Kidney epithelial cell (primary cell): ENCODE results near the gene FAM163B. TPM values are rescaled to one million over a fixed set of nuclear protein-coding genes. Genes with fewer than 3 reads are reported as not detected.

Experiments used
- DNase-seq: peaks from one replicate; pipeline ENCODE4 v3.0.0-alpha.2; 2010; ENCODE audit warnings: low read depth
- H3K27me3 ChIP-seq: 2 replicates; pipeline ENCODE4 v1.6.0; 2011; ENCODE audit warnings: low read length; ENCODE audit not compliant: control insufficient read depth, insufficient read depth
- H3K36me3 ChIP-seq: 2 replicates; pipeline ENCODE4 v1.5.1; 2011; ENCODE audit warnings: low read length; ENCODE audit not compliant: control insufficient read depth, insufficient read depth
- H3K4me3 ChIP-seq: 2 replicates; pipeline ENCODE4 v1.5.1; 2011; ENCODE audit warnings: low read depth, mild to moderate bottlenecking, control low read depth, low read length
- total RNA-seq: library from RNA; depleted of rRNA; stranded (reverse); fragments of >200 nt; gene quantifications from 2 replicates; pipeline ENCODE4 v1.2.3, GENCODE V29; 2015
- TF ChIP-seq, protein P1 (sequence below): IDR thresholded peaks from 2 replicates; pipeline ENCODE4 v1.5.1; 2011; ENCODE audit warnings: mild to moderate bottlenecking, moderate library complexity, low read length, control low read depth, inconsistent platforms; ENCODE audit not compliant: insufficient read depth, poor library complexity, severe bottlenecking

Gene FAM163B
- total RNA-seq, 1 donor from 2014 or later = not detected

DNA sequence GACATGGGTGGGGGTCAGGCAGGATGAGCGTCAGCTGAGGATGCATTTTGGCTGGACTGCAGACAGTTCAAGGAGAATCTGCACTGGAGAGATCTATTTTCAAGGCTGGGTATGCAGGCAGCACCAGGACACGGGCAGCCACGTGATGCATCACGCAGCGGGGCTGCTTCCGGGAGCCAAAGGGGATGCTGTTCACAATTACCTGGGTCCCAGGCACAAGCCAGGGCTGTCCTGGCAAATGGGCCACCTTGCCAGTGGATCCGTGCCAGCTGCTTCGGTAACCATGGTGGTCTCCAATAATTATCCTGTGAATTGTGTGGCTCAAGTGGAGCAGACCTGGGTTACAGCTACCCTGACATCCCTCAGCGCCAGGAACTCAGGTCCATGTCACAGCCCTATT lies 44.4 kb upstream of the FAM163B start:
- Histone ChIP-seq H3K27me3 (peaks cover 42% of the 10 kb centered on the region), H3K4me3 (no peak overlapping the region), H3K36me3 (no peaks in the 10 kb centered on the region)
- TF ChIP-seq, protein P1, sequence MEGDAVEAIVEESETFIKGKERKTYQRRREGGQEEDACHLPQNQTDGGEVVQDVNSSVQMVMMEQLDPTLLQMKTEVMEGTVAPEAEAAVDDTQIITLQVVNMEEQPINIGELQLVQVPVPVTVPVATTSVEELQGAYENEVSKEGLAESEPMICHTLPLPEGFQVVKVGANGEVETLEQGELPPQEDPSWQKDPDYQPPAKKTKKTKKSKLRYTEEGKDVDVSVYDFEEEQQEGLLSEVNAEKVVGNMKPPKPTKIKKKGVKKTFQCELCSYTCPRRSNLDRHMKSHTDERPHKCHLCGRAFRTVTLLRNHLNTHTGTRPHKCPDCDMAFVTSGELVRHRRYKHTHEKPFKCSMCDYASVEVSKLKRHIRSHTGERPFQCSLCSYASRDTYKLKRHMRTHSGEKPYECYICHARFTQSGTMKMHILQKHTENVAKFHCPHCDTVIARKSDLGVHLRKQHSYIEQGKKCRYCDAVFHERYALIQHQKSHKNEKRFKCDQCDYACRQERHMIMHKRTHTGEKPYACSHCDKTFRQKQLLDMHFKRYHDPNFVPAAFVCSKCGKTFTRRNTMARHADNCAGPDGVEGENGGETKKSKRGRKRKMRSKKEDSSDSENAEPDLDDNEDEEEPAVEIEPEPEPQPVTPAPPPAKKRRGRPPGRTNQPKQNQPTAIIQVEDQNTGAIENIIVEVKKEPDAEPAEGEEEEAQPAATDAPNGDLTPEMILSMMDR = no peak
- DNase-seq = no peak

GRCh38 chr9:133650026-133650425 lies 40.8 kb upstream of the FAM163B start:
- no peak for DNase-seq
- Histone ChIP-seq H3K36me3 (no peaks in the 10 kb centered on the region), H3K27me3 (peaks cover 18% of the 10 kb centered on the region), H3K4me3 (no peak overlapping the region)
- TF ChIP-seq, protein P1 = no peak

- Histone ChIP-seq H3K4me3 (no peak overlapping the region), H3K27me3 (peaks cover 15% of the 10 kb centered on the region), H3K36me3 (no peaks in the 10 kb centered on the region)
- TF ChIP-seq, protein P1 = no peak
- DNase-seq = no peak
Observed at GRCh38 chr9:133649194-133649593, 40.0 kb upstream of the FAM163B start.

GRCh38 chr9:133647765-133648469 lies 38.7 kb upstream of the FAM163B start:
- TF ChIP-seq, protein P1 = no peak
- no peak for DNase-seq
- Histone ChIP-seq H3K27me3 (peaks cover 15% of the 10 kb centered on the region), H3K36me3 (no peaks in the 10 kb centered on the region), H3K4me3 (no peak overlapping the region)

DNA sequence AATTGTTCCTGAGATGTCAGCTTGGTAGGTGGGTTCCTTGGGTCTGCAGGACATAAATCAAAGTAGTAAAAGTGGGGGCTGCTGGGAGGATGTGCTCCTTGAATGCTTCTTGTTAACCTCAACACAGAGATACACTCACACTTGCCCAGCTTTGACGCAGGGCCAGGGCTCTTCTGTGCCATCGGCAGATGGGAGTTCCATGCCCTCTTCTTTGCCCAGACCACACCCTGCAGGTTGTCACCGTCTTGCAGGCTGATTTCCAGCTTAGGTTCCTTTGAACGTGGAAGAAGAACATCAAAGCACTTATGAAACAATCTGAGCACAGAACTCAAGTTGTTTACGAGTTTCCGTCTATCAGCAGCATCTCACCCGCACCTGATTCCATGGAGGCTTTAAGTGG lies 38.0 kb upstream of the FAM163B start:
- Histone ChIP-seq H3K36me3 (no peaks in the 10 kb centered on the region), H3K4me3 (no peak overlapping the region), H3K27me3 (peaks cover 12% of the 10 kb centered on the region)
- TF ChIP-seq, protein P1 = no peak
- no peak for DNase-seq
